Left hindlimb (tissue), 1 donor: ENCODE results near the gene BRD8.
"Not testable (repeated sequence)": the region's sequence is repeated elsewhere in the genome, so short reads cannot be mapped to it uniquely, and the experiment has no call there.

Source experiments
- DNase-seq: peaks from one replicate; pipeline ENCODE4 v3.0.0-alpha.2; 2018

The BRD8 gene

GRCh38 chr5:138178516-138179276 lies at the start of gene BRD8, which contains the start of gene KIF20A:
Gene BRD8, minus strand, starts transcription at chr5:138178630. Its CDS starts 16 bp downstream, at chr5:138178614.
Gene KIF20A, plus strand, starts transcription at chr5:138179112. Its CDS starts 569 bp downstream, at chr5:138179681.
- peak; percentile 96 for DNase-seq

GRCh38 chr5:138226910-138227309 lies 48.5 kb upstream of the BRD8 start:
- DNase-seq = no peak

DNA sequence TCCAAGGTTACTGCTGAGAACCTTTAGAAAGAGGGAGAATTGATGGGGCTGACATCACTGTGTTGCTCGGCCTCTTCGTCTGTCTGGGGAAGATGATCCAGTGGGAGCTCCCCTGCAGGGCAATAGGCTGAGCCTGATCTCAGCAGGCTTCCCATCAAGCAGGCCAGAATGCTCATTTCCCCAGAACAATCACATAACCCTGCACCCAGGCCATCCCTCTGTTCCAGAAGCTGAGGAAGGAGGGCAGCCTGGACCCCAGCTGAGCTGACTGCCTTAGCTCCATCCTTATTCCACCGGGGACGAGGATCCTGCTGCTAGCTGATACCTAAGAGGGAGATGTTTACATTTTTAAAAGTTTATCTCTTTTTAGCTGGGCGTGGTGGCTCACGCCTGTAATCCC lies 46.3 kb upstream of the BRD8 start:
- no peak for DNase-seq

DNA sequence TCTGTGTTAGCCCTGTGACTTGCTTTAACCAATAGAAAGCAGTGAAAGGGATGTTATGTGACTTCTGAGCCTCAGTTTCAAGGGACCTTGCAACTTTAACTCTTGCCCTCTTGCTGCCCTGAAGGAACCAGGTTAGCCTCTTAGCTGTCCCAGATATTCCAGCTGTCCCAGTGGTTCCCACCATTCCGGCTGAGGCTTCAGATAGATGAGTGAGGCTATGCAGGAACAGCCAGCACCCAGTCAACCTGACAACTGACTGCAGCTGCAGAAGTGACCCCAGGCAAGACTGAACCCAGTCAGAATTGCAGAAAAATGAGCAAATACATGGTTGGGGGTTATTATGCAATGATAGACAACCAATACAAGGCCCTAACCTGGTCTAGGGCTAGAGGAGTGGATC lies 45.1 kb upstream of the BRD8 start:
- no peak for DNase-seq

- no peak for DNase-seq
Observed at GRCh38 chr5:138216799-138217198, 38.4 kb upstream of the BRD8 start.

DNA sequence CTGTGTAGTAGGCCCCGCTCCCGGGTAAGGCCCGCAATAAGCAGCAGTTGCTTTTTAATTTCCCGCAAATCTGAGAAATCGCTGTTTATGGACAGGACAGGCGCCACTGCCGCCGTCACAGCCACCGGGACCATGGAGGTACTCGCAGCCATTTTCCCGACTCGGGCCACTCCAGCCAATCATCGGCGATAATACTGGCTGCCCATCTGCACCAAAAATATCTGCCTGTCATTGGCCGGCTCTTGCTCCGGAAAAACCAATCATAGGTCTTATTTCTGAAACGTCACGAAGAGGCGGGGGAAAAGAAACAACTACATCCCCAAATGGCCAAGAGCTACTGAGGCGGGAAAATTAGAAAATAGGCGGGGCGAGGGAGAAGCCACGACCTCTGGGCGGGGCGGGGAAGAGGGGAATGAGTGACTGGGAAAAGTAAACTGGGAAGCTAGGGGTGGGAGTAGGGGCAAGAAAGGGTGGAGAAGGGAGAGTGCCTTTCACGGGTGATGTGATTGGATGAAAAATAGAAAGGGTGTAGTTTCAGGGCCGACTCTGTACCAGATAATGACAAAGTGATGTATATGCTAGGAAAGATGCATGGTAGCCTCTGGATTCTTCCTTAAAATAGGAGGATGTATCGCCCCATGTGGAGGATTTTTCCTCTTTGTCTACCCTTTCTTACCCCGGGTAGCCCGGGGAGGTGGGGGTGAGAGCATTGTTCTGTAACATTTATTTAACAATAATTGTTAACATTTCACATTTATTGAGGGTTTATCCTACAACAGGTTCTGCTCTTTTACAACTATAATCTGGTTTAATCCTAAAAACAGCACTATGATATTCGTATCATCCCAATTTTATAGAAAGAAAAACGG lies 35.0 kb upstream of the BRD8 start, which contains the start of gene CDC23:
CDC23 (minus strand) TSS at position 163 of the 869 bp plus-strand sequence; CDS start at position 152, 11 bp downstream.
- peak; percentile 96 for DNase-seq

GRCh38 chr5:138212828-138213160 lies 34.4 kb upstream of the BRD8 start:
- DNase-seq = no peak

- no peak for DNase-seq
Observed at GRCh38 chr5:138210985-138211384, 32.6 kb upstream of the BRD8 start.

GRCh38 chr5:138193859-138194258 lies 15.4 kb upstream of the BRD8 start:
- DNase-seq = not testable (repeated sequence)

GRCh38 chr5:138192826-138193225 lies 14.4 kb upstream of the BRD8 start:
- DNase-seq = no peak

DNA sequence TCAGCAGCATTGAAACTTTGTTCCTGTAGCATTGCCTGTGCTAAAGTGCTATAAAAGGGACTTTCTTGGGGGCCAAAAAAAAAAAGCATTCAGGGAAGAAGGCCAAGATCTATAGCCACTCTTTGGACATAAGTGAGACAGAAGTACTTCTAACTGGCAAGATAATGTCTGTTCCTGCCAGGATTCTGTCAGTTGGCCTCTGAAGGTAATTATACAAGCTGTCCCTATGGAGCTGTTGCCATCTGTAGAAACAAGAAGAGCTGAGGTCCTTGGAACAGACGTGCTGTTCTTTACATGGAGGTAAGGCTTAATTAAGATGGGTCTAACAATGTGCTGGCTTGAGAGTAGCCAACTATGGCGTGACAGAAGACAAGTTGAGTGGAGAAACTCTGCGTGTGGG lies 10.2 kb upstream of the BRD8 start:
- DNase-seq = no peak

GRCh38 chr5:138186002-138186447 lies 7.6 kb upstream of the BRD8 start:
- no peak for DNase-seq

DNA sequence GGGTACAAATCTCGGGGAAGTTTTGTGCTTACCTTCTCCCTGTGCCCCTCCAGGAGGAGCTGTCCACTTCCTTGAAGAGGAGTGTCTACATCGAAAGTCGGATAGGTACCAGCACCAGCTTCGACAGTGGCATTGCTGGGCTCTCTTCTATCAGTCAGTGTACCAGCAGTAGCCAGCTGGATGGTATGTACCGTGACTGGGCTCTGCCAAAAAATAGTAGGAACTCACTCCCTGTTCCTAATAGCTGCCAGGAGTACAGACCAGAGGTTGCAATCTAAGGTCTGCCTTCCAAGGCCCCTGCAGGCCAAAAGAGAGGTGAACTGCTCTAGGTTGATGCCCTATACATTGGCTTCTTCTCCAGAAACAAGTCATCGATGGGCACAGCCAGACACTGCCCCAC lies 4.4 kb upstream of the BRD8 start:
- DNase-seq = no peak

GRCh38 chr5:138180841-138181240 lies 2.4 kb upstream of the BRD8 start:
- no peak for DNase-seq

DNA sequence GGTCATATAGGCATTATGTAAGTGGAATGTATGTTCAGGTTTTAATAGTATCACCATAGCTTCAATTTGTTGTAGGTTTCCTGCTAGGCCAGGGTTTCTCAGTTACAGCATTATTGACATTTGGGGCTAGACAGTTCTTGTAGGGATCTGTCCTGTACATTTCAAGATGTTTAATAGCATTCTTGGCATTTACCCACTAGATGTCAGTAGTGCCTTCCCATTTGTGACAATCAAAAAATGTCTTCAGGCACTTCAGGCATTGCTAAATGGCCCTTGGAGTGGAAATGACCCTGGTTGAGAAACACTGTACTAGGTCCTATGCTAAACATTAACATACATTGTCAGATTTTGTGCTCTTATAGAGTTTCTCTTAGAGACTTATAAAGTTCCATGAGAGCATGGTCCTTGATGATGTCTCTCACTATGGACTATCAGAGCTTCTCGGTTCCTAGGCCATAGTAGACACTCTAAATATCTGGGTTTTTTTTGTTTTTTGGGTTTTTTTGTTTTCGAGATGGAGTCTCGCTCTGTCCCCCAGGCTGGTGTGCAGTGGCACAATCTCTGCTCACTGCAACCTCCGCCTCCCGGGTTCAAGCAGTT lies 1.9 kb upstream of the BRD8 start:
- no peak for DNase-seq

GRCh38 chr5:138179277-138179857 lies 937 bp upstream of the BRD8 start:
- DNase-seq = peak; percentile 36

GRCh38 chr5:138177941-138178515 lies 402 bp downstream of the BRD8 start:
- DNase-seq = no peak

DNA sequence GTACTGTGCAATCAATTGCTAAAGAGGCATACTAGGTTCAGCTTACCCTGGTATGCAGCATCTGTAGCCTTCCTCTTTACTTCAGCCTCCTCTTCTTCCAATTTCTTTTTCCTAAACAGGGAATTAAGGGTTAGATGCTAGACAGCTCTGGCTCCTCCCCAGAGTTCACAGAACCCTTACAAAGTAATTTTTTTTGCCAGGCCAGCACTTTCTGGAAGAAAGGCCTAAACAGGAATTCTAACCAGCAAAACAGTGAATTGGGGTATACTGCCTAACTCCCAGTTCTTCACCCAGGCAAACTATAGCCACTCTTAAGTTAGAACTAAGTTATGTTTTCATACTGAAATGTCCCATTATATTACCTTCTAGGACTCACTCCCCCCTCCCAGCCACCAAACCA lies 8.1 kb downstream of the BRD8 start:
- DNase-seq = no peak

DNA sequence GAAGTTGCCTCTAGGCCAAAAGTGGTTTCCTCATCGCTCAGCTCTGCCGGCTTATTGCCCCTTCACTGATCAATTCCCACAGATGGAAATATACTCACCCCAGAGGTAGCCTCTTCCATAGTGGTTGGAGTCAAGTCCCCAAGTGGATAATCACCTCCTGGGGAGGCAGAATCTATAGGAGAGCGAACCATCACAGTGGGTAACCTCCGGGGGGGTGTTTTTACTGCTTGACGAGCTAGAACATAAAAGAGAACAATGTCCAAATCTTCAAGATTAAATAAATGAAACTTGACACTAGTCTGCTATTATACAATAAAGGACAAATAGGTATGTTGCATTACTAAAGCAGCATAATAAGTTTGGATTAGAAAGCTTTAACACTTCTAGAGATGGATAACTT lies 9.3 kb downstream of the BRD8 start:
- no peak for DNase-seq

- no peak for DNase-seq
Observed at GRCh38 chr5:138163721-138164120, 14.7 kb downstream of the BRD8 start.

DNA sequence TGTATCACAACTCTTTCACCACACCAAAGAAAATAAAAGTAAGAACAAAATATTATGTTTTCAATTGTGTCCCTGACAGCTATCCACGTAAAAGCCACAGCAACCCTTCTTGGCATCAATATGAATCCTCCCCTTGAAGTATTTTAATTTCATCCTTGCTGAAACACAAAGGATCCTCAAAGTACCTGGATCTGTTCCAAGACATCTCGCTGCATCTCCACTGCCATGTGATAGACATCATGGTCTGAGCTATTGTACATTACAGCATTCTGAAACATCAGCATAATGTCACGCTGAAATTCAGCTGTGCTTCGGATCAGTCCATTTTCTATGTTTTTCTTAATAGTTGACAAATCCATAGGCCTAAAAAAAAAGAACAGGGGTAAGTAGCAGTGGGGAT lies 17.7 kb downstream of the BRD8 start:
- DNase-seq = no peak

GRCh38 chr5:138159666-138160065 lies 18.8 kb downstream of the BRD8 start:
- DNase-seq = no peak

DNA sequence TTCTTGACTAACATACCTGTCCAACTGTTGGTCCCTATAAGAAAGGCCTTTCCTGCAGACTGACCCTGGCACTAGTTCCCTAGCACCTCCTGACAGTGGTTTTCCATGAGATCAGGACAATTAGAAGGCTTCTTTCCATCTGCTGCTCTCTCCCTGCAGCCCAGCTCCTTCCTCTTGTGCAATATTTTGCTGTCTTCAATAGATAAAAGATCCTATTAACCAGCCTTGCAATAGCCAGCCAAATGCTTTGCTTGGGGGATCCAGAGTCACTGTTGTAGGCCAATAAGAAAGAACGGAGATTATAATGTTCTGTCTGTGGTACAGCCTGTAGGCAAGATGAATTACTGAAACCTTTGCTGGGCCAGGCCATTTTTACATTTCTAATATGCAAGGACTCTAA lies 20.8 kb downstream of the BRD8 start:
- DNase-seq = no peak
